Endometrium (tissue), 2 donors: ENCODE data around the gene RAP2A.

Source experiments
- FAIRE-seq: peaks from 2 replicates; lab custom pipeline; 2012; peaks lifted over from hg19 to GRCh38; lab: Jason Lieb, UNC
- donor health status: control.
- donor health status: control.

The RAP2A gene

DNA sequence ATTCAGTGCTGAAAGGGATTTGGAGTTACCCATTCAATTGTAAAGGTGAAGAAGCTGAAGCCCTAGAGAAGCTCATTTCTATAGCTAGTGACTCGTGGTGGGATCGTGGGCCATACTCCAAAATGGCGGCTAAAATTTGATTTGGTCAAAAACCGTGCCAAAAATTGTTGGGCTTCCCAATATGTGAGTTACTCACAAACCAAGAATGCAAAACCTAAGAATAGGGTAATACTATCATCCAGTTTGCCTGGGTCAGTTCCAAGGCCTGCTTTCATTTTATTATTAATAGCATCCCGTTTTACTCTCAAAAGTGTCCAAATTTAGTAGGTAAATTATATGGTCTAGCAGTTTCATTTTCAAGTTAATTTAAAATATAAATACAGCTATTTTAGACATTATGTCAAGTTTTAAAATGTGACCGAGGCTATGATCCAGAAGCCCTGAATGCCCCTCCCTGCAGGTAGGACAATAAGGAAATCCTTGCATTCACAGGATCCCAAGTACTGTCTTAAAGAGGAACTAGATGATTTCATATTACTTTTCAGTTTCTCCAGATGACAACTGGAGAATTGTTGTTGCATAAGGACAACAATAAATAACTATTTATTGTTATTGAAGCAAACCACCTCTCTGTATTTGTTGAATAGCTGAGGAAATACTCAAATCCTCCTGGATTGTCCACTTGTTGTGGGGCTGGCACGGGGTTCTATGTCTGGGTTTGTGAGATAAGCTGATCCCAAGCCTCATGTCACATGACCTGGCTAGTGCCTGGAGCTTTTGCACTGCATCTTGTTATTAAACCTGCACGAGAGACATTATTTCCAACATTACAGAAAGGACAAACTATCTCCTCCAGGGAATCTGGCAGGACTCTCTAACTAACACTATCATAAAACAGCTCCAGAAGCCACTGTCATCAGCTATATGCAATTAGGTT, 11.6 kb upstream of the RAP2A start:
- FAIRE-seq, result no peak

DNA sequence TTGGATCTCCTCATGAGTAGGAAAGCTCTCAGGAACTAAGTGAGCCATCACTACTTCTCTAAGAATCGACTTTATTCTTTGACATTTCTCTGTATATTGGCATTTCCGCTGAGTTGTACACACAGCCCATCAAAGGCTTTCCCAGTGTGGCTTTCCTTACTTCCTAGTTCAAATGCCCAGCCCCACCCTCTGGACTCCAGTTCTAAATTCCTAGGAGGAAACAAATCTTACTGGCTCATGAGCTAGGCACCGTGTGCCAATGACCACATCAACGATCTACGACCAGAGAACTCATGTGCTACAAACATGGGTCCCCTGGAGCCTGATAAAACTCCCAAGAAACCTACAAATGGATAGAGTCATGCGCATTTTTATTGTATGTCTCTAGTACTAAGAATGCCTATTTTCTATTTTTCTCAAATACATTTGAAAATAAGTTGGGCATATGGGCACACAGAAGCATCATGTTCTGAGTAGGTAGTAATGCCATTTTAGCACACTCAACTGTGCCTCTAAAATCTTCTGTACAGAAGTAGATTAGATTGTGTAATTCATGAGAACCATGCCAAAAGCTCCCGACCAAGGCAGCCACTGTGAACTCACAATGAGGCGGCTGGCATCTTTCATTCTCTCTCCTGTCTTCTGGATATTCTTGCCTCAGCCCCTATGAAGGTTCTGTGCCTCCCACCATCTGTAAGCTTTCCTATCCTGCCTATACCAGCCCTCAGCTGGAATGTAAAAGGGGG, 10.5 kb upstream of the RAP2A start:
- FAIRE-seq, result no peak

DNA sequence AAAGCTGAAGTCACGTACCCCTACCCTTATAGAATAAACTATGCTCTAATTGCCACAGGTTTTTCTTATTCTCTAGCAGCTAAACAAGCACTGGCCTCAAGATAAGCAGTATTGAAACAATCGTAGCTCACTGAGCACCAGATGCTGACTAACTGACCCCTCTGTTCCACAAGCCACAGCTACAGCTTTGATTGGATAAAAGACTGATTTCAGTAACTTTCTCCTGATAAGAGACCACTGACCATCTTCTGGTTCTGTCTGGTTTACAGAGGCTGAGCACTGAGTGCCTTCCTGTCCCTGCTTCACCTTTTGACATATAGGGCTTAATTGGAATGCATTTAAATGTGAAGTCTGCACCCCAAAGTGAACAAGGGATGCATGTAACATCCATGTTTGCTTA, 8.4 kb upstream of the RAP2A start:
- FAIRE-seq, result no peak

- FAIRE-seq, result no peak
Observed at GRCh38 chr13:97426695-97427094, 7.3 kb upstream of the RAP2A start.

- FAIRE-seq, result no peak
Observed at GRCh38 chr13:97429681-97430081, 4.3 kb upstream of the RAP2A start.

GRCh38 chr13:97430296-97430695, 3.7 kb upstream of the RAP2A start:
- FAIRE-seq, result no peak

GRCh38 chr13:97431171-97431764, 2.7 kb upstream of the RAP2A start:
- no peak for FAIRE-seq

DNA sequence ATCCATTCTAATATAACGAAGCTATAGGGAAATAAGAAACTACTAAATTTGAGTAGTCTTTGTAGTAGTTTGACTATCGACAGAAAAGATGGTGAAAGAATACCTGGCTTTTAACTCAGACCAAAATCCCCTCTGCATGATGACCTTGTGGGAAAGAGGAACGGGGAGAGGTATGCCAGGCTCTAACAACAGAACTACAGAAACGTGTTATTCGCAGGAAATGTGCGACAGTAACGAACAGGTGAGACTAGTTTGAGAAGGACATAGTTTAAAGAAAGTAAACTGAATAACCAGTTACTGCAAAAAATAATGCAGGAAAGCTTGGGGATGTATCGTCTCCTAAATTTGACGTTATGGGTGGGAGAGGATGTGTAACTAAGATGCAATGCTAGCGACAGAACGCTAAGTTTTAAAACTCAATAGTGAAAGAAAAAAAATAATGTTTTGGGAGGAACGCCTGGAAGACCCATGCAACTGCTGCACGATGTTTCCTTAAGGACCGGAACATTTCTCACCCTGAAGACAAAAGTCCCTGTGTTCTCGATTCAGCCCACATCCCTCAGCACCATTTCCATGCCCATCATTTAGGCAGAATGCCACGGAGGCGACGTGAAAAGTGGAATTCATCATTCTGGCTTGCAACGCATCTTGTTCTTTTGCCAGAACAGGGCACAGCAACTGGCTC, 1.6 kb upstream of the RAP2A start:
- no peak for FAIRE-seq

GRCh38 chr13:97432917-97433726, 847 bp upstream of the RAP2A start:
- FAIRE-seq, result peak; percentile 100

- no peak for FAIRE-seq
Observed at GRCh38 chr13:97434397-97435201, 630 bp downstream of the RAP2A start.

DNA sequence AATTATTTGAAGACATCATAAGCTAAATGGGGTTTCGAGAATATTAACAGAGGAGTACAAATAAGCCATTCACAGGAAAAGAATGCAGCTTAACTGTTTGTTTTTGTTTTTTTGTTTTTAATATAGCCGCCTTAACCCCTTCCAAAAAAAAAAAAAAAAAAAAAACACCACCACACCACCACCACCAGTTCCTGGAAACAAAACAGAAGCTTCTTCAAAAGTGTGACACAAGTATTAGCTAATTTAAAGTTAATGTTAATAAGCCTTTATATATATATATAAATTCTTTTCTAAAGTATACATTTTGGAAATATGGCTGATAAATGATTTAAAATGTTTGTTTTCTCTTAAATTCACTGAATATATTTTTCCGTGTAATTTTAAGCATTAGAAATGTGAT, 1.4 kb downstream of the RAP2A start:
- FAIRE-seq, result peak; percentile 33

GRCh38 chr13:97435794-97436193, 1.8 kb downstream of the RAP2A start:
- FAIRE-seq, result no peak

GRCh38 chr13:97436845-97437244, 2.9 kb downstream of the RAP2A start:
- no peak for FAIRE-seq

- FAIRE-seq, result no peak
Observed at GRCh38 chr13:97437729-97438128, 3.8 kb downstream of the RAP2A start.

- no peak for FAIRE-seq
Observed at GRCh38 chr13:97438856-97439595, 5.1 kb downstream of the RAP2A start.

- no peak for FAIRE-seq
Observed at GRCh38 chr13:97440598-97441170, 6.7 kb downstream of the RAP2A start.

GRCh38 chr13:97441368-97441767, 7.4 kb downstream of the RAP2A start:
- no peak for FAIRE-seq

DNA sequence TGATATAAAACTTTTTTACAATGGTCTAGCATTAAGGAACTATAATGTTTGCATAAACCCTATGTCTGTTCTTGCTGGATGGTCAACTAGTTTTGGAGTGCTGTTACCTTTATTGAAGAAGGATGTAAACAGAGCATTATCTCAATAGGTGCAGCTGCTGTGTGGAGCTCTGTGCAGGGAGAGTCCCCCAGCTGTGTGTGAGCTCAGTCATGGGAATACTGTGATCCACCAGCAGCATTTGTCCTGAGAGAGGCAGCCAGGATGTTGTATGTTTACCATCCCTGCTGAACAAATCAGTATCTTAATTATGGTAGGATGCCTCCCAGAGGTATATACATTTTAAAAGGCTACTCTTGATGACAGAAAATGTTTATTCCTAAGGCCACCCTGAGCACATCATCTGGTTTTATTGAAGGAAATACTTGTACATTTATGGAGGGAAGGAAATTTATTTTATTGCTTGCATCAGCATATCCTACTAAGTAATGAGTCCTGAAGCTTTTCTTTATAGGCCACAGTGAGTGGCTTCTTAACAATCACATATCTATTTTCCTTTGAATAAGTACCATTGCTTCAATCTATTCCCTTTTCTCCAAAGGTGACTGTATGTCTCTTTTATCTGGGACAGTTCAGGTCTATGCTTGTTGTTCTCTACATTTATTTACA, 11.7 kb downstream of the RAP2A start:
- FAIRE-seq, result no peak

DNA sequence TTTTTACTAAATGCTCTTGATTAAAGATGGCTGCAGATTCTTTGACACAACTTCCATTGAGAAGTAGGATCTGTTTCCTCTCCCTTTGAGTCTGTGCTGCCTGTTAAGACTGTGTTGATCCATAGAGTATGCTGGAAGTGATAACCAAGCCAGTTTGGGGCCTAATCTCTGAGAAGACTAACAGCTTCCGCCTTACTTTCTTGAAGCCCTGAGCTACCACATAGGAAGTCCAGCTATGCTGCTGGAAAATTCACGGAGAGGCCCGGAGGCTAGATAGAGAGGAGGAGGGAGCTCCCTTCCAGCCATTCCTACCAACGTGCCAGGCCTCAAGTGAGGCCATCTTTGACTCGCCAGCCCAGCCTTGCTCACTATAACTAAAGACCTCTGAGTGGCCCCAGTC, 12.5 kb downstream of the RAP2A start:
- no peak for FAIRE-seq
